ENCODE results near the gene ANXA2R.
"Not testable (repeated sequence)": the region's sequence is repeated elsewhere in the genome, so short reads cannot be mapped to it uniquely, and the experiment has no call there.

Gene ANXA2R, protein sequence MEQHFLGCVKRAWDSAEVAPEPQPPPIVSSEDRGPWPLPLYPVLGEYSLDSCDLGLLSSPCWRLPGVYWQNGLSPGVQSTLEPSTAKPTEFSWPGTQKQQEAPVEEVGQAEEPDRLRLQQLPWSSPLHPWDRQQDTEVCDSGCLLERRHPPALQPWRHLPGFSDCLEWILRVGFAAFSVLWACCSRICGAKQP

DNA sequence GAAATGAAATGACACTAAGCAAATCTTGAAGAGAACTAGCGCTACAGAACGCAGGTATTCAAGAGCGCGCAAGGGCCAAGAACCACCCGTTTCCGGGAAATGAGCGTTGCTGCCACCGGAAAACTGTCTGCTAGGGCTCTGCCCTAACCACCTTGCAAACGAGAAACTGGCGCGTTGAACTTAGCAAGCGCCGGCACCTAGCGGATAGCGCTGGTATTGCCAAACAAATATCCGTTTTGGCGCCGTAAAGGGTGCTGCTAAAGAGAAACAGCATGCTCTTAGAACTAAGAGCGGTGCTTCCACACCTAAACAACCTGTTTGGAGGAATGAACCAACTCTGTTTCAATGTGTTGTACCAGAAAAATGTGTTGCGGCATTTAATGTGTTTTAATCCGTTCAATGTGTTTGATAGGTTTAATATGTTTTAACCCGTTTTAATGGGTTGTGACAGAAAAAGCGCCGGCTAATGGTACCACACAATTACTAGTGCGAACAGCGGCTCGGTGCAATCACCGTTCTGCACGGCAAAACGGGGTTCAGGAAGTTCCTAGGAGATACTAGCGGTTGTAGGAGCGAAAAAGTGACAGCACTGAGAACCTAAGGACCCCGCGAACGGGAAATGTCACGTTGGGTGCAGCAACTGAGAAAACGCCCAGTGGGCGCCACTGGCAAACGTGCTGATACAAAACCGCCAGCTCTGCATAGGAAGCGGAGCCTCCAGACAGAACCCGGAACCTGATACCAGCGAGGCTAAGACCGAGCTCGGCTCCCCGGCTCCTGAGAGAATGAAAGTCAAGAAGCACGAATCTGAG lies at the start of gene ANXA2R:
Gene ANXA2R (minus strand): TSS at position 33 of the 812 bp plus-strand sequence. CDS start 273 bp downstream, outside the sequence.
- DNase-seq = peak; percentile 95

- DNase-seq = not testable (repeated sequence)
Observed at GRCh38 chr5:43086118-43086908, 46.2 kb upstream of the ANXA2R start.

DNA sequence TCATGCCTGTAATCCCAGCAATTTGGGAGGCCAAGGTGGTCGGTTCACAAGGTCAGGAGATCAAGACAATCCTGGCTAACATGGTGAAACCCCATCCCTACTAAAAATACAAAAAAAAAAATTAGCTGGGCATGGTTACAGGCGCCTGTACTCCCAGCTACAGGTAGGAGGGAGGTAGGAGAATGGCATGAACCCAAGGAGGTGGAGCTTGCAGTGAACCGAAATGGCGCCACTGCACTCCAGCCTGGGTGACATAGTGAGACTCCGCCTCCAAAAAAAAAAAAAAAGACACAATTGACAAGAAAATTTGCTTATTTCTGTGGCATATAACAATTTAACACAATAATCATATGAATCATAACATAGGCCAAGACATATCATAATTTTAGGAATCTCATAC lies 45.3 kb upstream of the ANXA2R start:
- DNase-seq = no peak

DNA sequence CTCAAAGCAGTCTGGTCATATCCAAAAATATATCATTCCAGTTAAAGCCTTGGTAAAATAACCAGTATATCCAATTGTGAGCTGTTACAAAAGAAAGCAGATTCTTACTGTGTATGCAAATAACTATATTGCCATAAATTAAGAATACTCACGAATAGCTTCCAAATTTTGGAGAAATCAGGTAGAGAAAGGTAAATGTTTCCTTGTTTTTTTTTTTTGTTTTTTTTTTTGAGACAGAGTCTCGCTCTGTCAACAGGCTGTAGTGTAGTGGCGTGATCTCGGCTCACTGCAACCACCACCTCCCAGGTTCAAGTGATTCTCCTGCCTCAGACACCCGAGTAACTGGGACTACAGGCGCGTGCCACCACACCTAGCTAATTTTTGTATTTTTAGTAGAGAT lies 44.3 kb upstream of the ANXA2R start:
- not testable (repeated sequence) for DNase-seq

DNA sequence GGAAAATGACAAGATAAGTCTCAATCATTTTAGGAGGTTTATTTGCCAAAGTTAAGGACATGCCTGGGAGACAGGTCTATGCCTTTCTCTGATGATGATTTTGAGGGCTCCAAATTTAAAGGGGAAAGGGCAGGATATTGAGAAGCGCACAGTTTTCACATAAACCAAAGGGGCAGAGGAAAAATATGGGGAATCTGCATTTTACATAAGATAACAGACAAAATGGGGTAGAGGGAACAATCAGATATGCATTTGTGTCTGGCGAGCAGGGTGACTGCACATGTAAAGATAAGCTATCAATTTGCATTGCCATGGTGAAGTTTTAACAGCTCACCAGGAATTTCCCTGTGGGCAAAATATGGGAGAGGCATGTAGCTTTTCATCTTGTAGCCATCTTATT lies 41.2 kb upstream of the ANXA2R start:
- DNase-seq = not testable (repeated sequence)

DNA sequence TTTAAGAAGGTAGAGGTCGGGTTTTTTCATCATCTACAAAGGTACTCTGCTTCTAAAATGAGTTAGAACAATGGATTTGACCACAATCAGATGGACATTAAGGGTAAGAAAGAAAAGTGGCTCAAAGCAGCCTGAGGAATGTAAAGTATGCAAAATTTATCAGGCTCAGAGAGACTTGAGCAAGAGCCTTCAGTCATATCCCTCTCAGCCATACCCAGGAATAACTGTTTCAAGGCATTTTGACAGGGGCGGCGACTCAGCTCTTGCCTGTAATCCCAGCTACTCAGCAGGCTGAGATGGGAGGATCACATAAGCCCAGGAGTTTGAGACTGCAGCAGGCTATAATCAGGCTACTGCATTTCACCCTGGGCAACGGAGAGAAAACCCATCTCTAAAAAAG lies 38.8 kb upstream of the ANXA2R start:
- DNase-seq = no peak

DNA sequence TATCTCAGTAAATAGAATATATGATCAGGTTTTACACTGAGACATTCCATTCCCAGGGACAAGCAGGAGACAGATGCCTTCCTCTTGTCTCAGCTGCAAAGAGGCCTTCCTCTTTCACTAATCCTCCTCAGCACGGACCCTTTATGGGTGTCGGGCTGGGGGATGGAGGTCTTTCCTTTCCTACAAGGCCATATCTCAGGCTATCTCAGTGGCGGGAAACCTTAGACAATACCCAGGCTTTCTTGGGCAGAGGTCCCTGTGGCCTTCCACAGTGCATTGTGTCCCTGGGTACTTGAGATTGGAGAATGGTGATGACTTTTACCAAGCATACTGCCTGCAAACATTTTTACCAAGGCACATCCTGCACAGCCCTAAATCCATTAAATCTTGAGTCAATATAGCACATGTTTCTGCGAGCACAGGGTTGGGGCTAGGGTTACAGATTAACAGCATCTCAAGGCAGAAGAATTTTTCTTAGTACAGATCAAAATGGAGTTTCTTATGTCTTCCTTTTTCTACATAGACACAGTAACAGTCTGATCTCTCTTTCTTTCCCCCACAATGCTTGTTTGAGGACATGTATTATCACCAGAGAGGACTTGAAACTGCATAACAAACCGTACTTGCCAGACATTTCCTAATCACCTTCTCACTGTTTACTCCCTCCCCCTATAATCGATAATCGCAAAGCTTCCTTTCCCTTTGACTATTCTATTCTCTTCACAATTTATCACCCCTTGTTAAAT lies 37.5 kb upstream of the ANXA2R start:
- DNase-seq = not testable (repeated sequence)

DNA sequence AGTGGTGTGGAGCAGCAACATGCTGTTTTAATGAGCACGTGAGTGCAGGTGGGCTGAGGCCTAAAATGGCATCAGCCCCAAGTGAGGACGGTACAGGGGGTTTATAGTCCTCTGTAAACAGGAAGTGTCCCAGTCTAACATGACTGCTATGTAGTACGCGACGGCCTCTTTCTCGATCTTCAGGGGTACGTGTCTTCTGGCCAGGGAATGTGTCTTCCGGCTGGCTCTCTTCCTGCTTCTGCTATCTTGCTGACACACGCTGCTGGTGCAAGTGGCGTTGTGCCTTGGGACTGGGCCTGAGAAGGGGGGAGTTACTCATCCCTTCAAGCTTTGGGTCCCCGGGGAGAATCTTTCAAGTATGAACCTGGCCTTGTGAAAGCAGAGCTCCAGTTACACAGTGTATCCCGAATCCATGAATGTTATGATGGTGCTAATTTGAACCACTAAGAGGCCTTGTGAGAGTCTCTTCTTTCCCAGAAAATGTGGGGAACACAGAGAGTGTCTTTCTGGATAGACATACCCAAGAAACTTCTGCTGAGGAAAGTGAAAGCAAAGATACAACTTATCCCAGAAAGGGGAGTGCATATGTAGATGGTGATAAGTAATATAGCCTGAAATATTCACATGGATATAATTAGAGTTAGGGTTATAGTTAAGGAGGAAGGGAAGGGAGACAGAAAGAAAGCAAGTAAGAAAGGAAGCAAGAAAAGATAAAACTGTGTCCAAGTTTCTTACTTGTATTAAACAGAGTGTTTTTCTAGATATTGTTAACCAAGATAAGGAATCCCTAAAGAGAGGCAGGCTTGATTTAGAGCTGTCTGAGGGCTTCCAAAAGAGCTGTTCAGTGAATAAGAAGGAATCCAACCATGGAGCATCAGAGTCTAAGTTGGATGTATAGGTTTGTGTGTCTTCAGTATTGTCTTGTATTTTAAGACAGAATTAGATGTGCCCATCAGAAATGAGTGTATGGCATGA lies 35.5 kb upstream of the ANXA2R start:
- DNase-seq = no peak

DNA sequence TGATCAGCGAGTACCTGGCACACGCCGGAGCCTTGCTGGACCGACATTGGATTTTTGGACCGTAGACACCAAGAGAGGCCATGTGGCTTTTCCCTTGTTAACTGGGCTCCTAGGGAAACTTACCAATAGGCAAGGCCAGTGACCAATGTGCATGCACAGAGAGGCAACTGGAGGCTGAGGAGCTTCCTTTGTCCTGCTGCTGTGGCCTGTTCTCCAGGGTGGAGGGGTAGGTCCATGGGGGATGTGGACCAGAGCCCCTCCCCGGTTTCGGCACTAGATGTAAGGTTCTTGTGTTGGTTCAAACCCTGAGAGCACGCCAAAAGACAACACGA lies 34.8 kb upstream of the ANXA2R start:
- no peak for DNase-seq

- peak; percentile 61 for DNase-seq
Observed at GRCh38 chr5:43073597-43074546, 33.8 kb upstream of the ANXA2R start.

GRCh38 chr5:43069401-43069720 lies 29.2 kb upstream of the ANXA2R start:
- not testable (repeated sequence) for DNase-seq

DNA sequence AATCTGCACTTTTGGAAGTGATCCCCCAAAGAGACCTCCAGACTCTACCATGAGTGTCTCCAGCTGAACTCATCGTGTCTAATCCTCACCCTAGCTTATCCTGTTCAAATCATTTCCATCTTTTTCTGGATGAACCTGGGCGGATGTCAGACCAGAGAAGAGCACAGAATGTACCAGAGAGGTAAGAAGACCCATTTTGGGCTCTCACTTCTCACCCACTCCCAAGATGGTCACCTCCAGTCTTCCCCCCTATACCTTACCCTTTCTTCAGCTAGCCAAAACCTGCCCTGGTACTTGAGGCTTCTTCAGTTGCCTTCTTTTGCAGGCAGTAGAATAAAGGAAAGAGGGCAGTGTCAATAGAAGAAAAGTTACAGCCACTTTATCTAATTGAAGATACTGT lies 27.9 kb upstream of the ANXA2R start:
- no peak for DNase-seq

DNA sequence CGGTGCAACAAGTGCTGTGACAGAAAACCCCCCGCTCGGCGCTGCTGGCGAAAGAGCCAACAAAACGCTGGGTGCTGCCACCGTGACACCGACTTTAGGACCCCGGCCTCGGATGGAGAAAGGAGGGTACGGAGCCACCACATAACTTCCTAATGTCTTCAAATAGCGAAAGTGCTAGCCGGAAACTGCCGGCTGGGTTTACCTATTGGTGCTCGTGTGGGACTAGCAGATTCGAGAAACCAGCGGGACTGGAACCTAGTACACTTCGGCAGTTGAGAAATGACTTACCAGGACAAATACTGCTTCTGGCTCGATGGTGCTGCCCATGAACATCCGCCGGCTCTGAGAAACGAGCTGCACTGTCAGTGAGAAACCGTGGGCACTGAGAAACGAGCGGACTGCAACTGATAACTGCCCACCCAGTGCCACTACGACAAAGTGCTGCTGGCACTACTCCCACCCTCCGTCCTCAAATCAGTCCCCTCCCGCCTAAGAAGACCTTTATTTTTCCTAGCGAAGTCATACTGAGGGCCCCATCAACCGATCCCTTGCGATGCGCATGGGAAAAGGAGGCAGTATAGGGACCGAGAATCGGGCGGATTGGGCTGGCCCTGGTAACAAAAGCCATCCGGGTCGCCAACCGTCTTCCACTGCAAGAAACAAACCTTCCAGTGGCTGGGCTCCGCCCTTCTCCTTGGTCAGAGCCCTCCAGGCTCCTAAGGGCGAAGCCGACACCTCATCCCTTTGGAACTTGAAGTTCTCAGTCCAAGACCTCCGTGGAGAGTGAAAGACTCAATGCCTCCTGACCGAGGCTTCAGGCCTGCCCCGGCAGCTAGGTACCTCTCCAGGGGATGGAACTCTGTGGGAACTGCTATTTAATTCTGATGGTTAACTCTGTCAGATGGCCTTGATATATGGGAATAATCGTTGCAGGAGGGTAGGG lies 27.0 kb upstream of the ANXA2R start:
- peak; percentile 89 for DNase-seq

DNA sequence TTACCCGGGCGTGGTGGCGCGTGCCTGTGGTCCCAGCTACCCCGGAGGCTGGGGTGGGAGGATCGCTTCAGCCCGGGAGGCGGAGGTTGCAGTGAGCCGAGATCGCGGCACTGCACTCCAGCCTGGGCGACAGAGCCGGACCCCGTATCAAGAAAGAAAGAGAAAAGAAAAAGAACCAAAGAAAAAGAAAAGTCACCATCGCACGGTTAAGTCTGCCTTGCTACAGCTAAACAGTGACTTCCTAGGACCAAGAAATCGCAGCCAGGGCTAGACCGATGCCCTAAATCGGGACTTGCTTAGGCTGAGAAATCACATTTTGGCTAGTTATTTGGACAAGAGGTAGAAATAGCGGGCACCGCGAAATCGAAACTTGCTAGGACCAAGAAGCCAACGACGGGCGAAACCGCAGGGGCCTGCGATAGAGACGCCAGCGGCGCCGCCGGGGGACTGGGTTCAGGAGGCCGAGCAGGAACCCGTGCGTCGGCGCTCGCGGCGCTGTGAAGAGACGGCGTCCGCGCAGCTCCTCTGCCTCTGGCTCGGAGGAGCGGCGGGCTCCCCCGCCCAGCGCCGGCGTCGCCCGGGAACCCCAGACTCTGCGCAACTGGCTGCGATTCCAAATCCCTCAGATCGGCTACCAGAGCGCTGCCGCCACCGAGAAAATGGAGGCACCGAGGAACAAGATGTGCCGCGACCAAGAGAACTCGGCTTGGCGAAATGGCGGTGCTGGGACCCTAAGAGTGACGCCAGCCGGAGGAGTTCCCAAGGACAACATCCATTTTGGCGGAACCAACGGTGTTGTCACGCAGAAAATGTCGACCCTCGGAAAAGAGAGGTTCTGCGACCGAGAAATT lies 26.1 kb upstream of the ANXA2R start:
- peak; percentile 83 for DNase-seq

DNA sequence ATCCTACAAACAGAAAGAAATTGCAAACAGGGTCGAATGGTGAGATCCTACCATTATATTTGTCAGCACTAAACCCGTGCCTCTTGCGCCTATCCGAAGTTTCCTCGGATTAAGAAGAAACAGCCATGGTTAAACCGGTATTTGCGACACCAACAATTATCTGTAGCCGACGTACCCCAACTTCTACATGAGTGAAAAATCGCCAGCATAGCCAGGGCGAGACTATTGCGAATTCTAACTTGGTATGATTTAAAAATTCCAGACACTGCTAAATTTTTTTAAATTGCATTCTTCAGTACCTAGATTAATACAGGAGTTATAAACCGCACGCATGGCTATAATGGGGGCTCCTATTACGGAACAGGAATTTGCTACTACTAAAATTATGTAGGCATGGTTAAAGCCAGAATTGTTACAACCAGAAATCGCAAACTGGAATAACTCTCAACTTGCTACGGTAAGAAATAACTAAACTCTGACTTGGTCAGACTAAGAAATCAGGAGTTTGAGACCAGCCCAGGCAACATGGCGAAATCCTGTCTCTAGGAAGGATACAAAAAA lies 25.3 kb upstream of the ANXA2R start:
- DNase-seq = peak; percentile 59

- no peak for DNase-seq
Observed at GRCh38 chr5:43063721-43064171, 23.6 kb upstream of the ANXA2R start.

DNA sequence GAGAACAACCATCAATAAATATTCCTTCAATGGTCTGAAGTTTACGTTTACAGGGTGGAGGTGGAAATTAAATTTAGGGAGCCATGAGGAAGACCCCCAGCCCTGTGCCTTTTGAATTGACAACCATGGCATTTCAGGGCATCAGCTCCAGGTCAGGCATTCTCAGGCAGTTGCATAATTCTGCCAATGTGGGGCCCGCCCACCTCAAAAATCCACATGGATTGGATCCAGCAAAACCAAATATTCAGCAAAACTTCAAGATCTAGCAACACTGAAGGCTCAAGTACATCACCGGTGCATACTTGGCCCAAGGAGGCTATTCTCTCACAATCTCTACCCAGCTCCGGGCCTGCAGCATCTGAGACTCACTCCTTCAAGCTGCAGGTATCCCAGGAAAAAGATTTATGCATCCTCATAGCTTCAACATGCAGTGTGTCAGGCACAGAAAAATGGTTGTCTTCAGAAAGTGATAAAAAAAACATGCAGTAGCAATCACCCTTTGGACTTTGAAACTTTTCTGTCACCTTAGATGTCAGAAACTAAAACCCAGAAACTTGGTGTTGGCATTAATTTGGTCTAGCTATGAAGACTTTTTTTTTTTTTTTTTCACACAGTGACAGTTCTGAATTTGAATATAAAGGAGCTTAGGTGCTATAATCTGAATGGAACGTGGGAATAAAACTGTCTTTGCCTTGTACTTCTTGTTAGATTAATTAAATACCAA lies 21.4 kb upstream of the ANXA2R start:
- DNase-seq = no peak
